ENCODE measurements around the gene FAM50A. TPM values are rescaled to one million over a fixed set of nuclear protein-coding genes. Genes with fewer than 3 reads are reported as not detected.

The FAM50A gene
- total RNA-seq, 6 experiments from 2014 or later: 77.3 to 103 (median 86.9) TPM

DNA sequence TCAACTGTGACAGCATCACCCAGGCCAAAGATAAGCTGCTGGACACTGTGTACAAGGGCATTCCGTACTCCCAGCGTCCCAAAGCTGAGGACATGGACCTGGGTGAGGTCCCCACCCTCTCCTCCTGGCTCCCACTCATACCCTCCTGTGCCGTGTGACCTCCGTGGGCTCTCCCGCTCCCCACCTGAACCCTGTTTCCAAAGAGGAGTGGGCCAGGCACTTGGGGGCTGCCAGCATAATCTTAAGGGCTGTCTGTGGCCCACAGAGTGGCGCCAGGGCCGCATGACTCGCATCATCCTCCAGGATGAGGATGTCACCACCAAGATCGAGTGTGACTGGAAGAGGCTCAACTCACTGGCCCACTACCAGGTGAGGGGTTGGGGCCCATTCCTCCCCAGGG lies 25.2 kb downstream of the FAM50A start:
- TF ChIP-seq, protein P1, sequence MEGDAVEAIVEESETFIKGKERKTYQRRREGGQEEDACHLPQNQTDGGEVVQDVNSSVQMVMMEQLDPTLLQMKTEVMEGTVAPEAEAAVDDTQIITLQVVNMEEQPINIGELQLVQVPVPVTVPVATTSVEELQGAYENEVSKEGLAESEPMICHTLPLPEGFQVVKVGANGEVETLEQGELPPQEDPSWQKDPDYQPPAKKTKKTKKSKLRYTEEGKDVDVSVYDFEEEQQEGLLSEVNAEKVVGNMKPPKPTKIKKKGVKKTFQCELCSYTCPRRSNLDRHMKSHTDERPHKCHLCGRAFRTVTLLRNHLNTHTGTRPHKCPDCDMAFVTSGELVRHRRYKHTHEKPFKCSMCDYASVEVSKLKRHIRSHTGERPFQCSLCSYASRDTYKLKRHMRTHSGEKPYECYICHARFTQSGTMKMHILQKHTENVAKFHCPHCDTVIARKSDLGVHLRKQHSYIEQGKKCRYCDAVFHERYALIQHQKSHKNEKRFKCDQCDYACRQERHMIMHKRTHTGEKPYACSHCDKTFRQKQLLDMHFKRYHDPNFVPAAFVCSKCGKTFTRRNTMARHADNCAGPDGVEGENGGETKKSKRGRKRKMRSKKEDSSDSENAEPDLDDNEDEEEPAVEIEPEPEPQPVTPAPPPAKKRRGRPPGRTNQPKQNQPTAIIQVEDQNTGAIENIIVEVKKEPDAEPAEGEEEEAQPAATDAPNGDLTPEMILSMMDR (IDR thresholded peaks at IDR 0.05): no peak
- Mint-ChIP-seq H3K4me1 (ENCODE audit: low read depth) (no peaks in the 10 kb centered on the region), H3K4me3 (no peak overlapping the region), H3K27ac (no peak overlapping the region), H3K27me3 (ENCODE audit: insufficient read depth) (no peaks in the 10 kb centered on the region), H3K36me3 (ENCODE audit: low read depth) (peaks cover 6% of the 10 kb centered on the region; the same call in 1 of the 2 replicates), H3K9me3 (no peaks in the 10 kb centered on the region)
- DNase-seq: no peak

DNA sequence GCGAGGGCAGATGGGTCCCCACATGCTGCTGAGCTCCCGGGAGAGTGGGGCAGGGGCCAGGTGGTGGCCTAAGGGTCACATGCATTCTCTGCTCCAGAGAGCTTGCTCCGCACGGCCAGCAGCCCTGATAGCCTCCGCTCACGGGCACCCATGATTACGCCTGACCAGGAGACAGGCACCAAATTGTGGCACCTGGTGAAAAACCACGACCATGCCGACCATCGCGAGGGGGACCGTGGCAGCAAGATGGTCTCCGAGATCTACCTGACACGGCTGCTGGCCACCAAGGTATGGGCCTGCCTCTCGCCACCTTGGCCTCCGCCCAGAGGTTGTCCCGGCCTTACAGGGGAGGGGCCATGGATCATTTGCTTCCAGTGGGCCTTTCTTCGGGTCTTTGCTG lies 25.9 kb downstream of the FAM50A start:
- DNase-seq: no peak
- Mint-ChIP-seq H3K4me1 (ENCODE audit: low read depth) (no peaks in the 10 kb centered on the region), H3K36me3 (ENCODE audit: low read depth) (peaks cover 6% of the 10 kb centered on the region; the same call in 1 of the 2 replicates), H3K4me3 (no peak overlapping the region), H3K27ac (no peak overlapping the region), H3K27me3 (ENCODE audit: insufficient read depth) (no peaks in the 10 kb centered on the region), H3K9me3 (no peaks in the 10 kb centered on the region)
- TF ChIP-seq, protein P1 (IDR thresholded peaks at IDR 0.05): no peak

DNA sequence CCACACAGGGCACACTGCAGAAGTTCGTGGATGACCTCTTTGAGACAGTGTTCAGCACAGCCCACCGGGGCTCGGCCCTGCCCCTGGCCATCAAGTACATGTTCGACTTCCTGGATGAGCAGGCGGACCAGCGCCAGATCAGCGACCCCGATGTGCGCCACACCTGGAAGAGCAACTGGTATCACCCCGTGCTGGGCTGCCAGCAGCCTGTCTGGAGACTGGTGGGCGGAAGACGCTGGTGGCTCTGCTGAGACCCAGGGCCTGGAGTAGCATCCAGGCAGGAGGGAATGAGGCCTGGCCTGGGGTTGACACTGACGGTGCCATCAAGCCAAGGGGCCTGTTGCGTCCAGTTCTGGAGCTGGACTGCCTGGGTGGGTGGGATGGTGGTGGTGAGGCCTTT lies 26.5 kb downstream of the FAM50A start:
- no peaks in the 10 kb centered on the region for H3K9me3 Mint-ChIP-seq
- no peaks in the 10 kb centered on the region for H3K4me1 Mint-ChIP-seq (ENCODE audit: low read depth)
- TF ChIP-seq, protein P1 (IDR thresholded peaks at IDR 0.05): no peak
- H3K27me3 Mint-ChIP-seq (ENCODE audit: insufficient read depth): peaks cover under 1% of the 10 kb centered on the region; the same call in 1 of the 2 replicates
- peaks cover 6% of the 10 kb centered on the region; the same call in 1 of the 2 replicates for H3K36me3 Mint-ChIP-seq (ENCODE audit: low read depth)
- H3K4me3 Mint-ChIP-seq: no peak overlapping the region
- H3K27ac Mint-ChIP-seq: no peak overlapping the region
- no peak for DNase-seq

DNA sequence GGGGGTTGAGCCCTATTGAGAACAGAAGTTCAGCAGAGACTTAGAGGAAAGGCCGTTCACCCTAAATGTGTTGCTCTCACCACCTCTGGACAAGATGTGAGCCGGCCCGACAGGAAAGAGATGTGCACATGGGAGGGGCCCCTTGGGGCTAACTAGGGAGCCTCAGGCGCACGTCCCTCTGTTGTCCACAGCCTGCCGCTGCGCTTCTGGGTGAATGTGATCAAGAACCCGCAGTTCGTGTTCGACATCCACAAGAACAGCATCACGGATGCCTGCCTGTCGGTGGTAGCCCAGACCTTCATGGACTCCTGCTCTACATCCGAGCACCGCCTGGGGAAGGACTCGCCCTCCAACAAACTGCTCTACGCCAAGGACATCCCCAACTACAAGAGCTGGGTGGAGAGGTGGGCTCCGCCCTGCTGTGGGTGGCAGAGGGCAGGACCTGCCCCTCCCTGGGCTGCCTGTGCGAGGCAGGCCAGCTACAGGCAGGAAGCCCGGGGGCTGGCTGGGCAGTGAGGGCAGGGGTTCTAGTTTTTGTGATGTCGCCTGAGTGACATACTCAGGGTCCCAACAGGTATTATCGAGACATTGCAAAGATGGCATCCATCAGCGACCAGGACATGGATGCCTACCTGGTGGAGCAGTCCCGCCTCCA lies 27.1 kb downstream of the FAM50A start:
- H3K36me3 Mint-ChIP-seq (ENCODE audit: low read depth): peaks cover 6% of the 10 kb centered on the region; the same call in 1 of the 2 replicates
- no peaks in the 10 kb centered on the region for H3K4me1 Mint-ChIP-seq (ENCODE audit: low read depth)
- DNase-seq: no peak
- no peaks in the 10 kb centered on the region for H3K9me3 Mint-ChIP-seq
- H3K27me3 Mint-ChIP-seq (ENCODE audit: insufficient read depth): peaks cover 2% of the 10 kb centered on the region; the same call in 1 of the 2 replicates
- H3K4me3 Mint-ChIP-seq: no peak overlapping the region
- H3K27ac Mint-ChIP-seq: no peak overlapping the region
- TF ChIP-seq, protein P1 (IDR thresholded peaks at IDR 0.05): no peak

DNA sequence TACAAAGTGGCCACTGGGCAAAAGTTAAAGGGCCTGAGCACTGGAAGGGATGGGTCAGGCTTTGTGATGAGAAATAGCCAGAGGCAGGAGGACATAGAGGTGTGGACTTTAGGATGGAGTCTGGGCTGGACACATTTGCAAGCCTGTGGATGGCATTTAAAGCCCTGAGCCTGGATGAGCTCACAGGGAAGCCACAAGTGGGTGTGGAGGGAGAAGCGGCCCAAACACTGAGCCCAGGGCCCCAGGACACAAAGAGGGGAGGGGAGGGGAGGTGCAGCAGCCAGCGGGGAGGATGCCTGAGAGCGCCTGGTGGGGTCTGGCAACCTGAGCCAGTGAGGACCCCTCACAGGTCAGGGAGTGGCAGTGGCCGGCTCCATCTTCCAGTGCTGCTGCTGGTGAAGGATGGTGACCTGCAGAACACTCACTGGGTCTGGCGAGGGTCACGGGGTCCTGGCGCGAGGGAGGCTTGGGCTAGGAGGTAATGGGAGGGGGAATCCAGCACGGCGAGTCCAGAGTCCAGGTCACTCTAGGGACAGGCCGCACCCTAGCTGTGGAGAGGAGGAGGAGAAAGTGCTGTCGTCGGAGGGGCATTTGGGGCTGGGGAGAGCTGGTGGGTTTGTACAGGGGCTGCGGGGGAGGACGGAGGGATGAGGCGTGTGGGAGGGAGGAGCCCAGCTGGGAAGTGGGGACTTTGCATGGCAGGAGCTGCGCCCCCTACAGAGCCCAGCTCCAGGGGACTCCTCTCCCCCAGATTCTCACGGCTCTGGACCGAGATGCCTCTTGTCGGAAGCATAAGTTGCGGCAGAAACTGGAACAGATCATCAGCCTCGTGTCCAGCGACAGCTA lies 28.1 kb downstream of the FAM50A start:
- no peak for DNase-seq
- TF ChIP-seq, protein P1 (IDR thresholded peaks at IDR 0.05): no peak
- Mint-ChIP-seq H3K9me3 (no peaks in the 10 kb centered on the region), H3K4me1 (ENCODE audit: low read depth) (no peaks in the 10 kb centered on the region), H3K36me3 (ENCODE audit: low read depth) (peaks cover 6% of the 10 kb centered on the region; the same call in 1 of the 2 replicates), H3K4me3 (no peak overlapping the region), H3K27ac (no peak overlapping the region), H3K27me3 (ENCODE audit: insufficient read depth) (peaks cover 2% of the 10 kb centered on the region)

Data from HFFc6 (cell line).